COLO668 (cell line): ENCODE results near the gene ZFAND2A.
A peak's percentile ranks its signal among the peaks of the same experiment; 100 is the strongest.
"Not testable (repeated sequence)": the region's sequence is repeated elsewhere in the genome, so short reads cannot be mapped to it uniquely, and the experiment has no call there.

ENCODE experiments used
- DNase-seq: peaks from one replicate; lab custom pipeline; 2025; ENCODE audit not compliant: unreplicated experiment; lab: John Stamatoyannopoulos, UW

Gene ZFAND2A

DNA sequence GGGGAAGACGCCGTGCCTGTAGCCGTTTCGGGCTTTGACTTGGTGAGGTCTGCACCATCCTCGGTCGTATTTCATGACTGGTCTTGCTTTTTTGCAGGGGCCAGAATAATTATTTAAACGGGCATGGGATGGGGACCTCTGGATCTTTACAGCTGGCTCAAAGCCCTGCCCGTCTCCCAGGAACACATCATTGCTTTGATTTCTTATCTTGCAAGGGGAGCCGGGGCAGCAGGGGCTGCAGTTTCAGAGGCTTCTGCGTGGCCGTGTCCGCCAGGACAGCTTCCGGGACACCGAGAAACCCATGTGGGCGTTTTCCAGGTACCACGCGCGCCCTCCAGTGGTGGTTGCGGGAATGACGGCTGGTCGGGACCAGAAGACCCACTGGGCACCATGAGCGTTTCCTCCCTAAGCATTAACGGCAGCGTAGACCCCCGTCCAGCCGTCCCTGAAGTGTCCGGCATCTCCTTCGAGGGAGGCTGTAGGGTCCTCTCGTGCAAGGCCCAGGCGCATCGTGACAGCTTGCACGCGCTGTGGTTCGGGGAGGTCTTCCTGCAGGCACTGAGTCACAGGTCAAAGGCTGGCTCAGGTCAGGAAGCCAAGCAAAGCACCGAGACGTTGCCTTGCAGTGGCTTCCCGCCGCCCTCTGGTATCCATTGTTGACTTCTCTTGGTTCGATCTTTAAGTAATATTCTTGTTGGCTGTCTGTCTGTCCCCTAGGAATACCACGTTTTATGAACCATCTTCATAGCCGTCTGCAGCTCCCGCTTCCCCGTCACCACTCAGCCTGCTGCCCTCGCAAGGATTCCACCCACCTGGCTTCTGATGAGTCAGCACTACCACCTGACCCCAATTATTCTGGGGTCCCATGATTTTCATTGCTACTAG is 16.2 kb upstream of the ZFAND2A start:
- peak; percentile 89 for DNase-seq

DNA sequence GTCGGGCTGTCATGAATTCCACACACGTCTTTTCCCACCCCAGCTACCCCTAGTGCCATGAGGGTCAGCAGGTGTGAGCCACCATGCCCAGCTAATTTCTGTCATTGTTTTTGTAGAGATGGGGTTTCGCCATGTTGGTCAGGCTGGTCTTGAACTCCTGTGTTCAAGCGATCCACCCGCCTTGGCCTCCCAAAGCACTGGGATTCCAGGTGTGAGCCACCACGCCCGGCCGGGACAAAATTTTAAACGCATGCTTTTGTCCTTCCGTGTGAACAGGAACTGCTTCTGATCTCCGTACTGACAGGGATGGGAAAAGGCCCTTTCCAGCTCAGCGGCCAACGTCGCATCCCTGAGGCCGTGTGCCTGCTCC is 15.6 kb upstream of the ZFAND2A start:
- DNase-seq = no peak

DNA sequence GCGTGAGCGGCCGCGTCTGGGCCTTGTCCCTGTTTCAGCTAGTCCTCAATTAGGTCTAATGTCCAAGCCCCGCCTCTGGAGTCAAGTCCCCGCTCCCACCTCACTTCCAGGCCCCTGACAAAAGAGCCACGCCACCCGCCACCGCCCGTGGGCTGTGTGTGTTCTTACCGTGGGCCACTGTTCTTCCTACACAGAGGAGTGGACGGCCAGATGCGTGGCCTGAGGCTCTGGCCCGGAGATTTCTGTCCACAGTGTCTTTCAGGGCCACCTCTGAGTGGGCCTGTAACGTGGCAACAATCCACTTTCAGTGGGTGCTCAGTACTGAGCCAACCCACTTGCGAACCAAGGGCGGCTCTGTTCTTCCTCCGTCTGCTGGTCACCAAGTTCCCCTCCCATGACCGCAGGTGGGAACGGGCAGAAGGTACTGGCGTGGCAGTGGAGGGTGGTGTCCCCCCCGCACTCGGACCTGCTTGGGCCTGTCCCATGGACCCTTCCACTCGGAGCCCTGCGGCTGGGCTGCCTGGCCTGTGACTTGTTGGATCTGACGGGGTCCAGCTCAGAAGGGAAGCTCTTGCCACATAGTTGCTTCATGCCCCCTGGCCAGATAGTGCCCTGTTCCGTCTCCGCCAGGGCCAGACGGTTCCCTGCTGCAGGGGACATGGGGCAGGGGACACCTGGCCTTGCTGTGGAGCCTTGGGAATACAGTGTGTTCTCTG is 15.0 kb upstream of the ZFAND2A start:
- no peak for DNase-seq

DNA sequence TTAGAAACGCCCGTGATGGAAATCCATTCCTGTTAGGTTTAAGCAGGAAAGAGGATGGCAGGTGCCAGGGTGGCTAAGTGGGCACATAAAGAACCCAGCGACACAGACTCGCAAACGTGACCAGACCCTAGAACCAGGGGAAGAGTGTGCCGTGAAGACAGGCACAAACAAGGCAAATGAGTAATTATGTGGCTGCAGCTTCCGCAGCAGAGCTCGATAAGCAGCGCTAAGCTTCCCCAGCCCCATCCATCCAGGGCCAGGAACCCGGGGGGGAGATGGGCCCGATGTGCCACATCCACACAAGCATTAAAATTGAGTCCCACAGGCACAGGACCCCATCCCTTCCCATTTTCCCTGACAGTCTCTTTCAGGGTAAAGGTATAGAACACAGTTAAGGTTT is 14.0 kb upstream of the ZFAND2A start:
- DNase-seq = no peak

DNA sequence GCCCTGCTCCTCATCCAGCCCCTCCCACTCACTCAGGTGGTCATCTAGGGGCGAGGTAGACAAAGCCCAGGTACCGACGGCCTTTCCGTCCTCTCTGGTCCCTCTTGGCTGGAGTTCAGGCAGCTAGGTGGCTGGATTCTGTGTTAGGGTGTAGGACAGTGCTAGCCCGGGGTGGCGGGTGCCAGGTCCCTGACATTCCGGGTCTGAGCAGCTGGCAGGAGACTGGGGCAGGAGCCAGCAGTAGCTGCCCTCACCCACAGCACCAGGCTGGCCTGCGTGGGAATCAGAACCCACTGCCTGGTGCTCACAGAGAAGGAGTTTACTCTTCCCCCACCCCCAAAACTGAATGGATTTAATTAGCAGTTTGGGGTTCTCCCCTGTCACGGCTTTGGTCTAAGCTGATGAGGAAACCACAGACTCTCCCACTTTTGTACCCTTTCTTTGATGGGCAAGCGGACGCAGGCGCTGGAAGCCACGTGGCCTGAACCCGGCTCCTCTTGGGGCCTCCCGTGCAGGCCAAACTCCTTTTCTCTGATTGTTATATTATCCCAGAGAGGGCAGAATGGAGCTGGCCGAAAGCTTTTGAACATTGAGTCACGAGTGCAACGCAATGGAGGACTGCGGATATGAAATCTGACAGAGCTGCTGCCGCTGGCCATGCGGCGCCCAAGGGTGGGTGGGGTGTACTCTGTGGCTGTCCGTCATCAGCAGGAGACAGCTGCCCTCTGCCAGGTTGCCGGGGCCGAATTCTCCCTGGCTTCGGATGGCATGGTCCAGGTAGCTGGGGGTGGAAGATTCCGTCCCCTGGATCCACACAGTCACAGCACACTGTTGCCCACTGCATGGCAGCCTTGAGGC is 12.9 kb upstream of the ZFAND2A start:
- DNase-seq = no peak

DNA sequence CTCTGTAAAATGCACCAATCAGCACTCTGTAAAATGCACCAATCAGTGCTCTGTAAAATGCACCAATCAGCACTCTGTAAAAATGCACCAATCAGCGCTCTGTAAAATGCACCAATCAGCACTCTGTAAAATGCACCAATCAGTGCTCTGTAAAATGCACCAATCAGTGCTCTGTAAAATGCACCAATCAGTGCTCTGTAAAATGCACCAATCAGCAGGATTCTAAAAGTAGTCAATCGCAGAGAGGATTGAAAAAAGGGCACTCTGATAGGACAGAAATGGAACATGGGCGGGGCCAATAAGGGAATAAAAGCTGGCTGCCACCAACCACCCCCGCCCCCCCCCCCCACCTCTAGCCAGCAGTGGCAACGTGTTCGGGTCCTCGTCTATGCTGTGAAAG is 11.5 kb upstream of the ZFAND2A start:
- not testable (repeated sequence) for DNase-seq

DNA sequence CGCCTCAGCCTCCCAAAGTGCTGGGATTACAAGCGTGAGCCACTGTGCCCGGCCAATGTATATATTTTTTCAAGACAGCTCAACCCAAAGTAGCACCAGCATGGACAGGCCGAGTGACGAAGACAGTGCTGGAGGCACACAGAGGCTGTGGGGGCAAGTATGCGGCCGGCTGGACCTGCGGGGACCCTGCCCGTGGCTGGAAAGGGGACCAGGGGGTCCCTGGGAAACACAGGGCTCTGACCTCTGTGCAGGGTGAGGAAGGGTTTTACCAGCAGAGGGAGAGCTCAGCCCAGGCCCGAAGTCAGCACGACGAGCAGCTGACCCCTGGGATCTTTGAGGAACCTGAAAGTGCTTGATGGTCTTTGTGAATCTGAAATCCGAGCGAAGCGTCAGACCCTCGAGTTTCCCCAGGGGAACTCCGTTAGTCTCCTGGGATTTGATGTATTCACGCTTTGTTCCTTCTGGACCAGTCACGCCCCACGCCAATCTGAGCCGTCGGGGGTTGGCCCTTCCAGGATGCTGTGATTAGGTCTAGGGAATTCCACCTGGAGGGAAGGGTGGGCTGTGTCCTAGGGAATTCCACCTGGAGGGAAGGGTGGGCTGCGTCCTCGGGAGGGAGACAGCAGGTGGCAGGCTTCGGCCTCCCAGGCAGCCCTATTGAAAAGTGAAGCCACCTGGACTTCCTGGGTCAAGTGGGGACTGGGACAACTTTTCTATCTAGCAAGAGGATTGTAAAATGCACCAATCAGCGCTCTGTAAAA is 10.9 kb upstream of the ZFAND2A start:
- DNase-seq = no peak

DNA sequence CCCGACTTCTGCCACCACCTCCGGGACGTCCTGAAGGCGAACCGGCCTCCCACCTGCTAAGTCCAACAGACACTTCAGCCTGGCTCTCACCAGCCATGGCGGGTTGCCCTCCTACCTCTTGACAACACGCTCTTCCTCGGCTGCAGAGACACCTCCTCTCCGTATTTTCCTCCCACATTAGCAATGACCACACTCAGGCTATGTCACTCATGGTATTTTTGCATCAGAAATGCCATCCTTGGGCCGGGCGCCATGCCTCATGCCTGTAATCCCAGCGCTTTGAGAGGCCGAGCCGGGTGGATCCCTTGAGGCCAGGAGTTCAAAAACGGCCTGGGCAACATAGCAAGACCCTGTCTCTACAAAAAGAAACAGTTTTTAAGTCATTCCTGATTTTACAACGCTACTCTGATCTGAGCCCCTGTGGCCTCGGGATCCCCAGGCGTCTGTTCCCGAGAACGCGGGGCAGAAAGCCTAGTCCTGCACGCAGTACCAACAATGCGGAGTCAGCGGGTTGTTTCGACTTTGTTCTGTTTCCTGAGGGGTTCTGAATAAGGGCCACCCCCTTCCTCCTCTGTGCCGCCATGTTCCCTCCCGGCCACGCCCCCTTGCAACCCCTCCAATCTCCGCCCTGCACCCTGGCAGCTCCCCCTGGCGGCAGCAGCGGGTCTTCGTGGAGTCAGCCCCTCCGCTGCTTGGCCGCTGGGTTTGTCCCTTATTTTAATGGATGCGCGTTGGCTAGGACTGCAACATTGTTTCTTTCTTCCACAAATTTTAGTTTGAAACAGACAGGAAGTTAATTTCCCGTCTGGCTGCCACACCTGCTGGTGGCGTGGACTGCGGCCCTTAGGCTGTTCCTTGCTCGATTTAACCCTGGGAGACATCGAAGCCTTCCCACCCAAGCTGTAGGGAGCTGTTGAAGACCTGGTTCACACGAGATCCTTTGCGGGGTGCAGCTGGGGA is 9.7 kb upstream of the ZFAND2A start:
- peak; percentile 99 for DNase-seq

DNA sequence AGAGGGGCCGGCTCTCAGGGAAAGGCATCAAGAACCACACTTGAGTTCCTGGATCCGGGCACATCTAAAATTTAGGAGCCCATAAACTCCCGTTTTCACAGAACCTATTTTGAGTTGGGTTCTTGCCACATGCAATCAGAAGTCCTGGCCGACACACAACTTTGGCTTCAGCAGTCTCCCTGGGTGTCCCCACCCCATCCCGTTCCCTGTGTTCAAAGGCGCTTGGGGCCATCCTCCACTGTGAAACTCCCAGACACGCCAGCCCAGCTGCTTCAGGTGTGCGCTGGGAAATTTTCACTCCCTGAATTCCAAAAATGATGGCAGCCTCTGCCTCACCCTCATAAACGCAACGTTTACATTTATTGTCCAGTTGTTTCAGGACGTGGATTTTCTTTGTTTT is 8.4 kb upstream of the ZFAND2A start:
- DNase-seq = no peak

DNA sequence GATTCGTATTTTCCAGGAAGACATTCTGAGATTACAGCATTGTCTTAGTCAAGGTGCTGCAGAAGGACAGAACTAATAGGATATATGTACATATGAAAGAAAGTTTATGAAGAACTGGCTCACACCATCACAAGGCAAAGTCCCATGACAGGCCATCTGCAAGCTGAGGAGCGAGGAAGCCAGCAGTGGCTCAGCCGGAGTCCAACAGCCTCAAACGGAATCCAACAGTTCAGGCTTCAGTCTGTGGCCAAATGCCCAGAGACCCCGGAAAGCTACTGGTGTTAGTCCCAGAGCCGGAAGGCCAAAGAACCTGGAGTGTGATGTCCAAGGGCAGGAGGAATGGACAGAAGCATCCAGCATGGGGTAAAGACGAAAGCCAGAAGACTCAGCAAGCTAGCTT is 4.4 kb upstream of the ZFAND2A start:
- DNase-seq = no peak

DNA sequence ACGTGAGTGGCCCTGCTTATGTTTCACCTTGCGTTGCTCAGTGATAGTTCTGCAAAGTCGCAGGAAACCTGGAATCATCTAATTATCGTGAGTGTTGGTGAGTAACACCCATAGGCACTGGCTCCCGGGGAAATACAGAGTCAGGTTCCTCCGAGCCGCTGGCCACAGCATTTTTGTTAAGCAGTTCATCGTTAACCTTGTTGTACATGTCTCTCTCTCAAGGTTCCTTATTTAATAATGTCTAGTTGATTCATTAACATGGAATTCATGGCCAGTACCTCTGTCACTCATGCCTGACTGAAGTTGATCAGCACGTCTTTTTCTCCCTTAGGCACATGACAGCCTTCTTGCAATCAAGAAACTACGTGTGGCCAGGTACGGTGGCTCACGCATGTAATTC is 3.1 kb upstream of the ZFAND2A start:
- DNase-seq = no peak

DNA sequence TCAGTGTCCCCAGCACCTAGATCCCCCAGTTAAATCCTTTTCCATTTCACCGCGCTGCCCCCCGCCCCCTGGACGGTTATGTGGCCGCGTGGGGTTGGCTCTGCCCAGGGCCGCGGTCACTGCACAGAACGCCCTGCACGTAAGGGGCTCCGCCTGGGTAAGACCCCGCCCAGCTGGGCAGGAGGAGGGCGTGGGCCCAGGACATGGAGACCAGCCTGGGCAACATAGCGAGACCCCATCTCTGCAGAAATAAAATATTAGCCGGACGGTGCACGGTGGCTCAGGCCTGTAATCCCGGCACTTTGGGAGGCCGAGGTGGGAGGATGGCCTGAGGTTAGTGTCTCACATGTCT is 650 bp upstream of the ZFAND2A start:
- DNase-seq = peak; percentile 50

DNA sequence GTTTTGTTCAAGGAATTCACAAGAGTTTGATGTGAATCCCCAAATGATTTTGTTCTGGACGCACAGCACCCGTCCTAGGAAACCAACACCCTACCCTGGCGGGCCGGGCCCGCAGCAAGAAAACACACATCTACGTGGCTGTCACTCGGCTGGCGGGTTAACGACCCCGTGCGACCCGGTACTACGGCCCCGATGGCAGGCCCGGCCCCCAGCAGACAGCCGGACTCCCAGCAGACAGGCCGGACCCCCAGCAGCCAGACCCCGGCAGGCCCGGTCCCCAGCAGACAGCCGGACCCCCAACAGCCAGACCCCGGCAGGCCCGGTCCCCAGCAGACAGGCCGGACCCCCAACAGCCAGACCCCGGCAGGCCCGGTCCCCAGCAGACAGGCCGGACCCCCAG is 765 bp downstream of the ZFAND2A start:
- DNase-seq = not testable (repeated sequence)

DNA sequence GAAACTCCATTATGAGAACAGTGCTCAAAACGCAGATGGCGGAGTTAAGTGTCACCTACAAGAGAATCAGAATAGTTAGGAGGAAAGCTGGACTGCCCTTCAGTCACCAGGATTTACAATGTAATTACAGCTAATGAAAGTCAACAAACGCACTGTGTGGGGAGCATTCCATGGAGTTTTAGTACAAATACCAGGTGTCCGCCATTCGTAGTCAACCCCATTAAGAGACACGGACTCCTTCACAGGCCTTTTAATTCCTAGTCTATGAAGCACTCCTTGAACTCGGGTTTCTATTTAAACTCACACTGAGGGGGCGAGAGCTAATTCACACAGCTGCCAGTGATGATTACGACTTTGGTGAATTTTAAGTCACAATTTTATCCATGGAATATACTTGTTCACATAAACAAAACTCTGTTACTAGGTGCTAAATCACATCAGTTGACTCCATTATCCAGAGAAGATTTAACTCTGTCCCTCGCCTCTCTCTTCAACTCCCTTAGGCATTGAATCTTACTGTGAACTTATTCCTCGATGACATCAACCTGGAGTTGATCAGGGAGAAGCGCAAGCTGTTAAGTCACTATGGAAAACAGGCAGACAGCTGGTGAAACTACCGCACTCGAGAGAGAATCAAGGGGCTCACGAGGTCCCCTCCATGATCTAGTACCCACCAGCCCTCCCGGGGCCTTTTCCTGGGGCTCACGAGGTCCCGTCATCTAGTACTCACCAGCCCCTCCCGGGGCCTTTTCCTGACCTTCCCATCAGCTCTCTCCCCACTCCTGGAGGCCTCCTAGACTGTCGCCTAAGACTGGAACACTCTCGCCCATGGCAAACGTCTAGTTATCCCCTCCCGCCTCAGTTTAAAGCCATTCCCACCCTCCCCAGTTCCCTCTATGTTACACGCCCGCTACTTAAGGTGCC is 1.5 kb downstream of the ZFAND2A start:
- no peak for DNase-seq

DNA sequence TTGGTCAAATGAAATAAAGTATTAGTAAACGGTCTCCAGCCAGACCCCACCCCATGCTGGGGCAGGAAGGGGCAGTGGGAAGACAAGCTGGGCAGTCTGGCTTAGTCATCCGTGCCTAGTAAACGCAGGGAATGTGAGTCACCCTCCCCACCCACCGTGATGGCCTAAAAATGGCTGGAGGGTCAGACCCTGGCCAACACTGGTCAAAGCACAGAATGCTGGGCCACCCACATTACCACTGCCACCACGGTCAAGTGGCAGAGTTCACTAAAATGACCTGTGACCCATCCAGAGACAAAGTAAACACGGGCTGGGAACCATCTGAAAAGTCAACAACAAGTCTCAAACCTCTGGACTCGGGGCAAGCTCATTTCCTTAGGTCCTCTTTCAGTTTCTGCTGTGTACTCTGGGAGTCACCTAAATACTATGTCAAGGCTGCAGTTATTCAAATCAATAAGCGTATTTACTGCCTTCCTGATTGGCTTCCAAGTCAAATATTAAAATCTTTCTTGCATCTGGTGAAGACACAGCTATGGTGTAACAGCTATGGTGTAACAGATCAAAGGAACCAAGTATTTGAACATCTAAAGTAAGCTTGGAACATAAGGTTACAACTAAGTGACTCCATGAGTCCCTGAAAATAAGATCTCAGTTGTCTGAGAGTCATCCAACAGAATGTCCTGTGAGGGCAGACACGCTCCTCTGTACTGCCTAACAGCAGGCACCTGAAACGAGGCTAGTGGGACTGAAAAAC is 3.0 kb downstream of the ZFAND2A start:
- no peak for DNase-seq

DNA sequence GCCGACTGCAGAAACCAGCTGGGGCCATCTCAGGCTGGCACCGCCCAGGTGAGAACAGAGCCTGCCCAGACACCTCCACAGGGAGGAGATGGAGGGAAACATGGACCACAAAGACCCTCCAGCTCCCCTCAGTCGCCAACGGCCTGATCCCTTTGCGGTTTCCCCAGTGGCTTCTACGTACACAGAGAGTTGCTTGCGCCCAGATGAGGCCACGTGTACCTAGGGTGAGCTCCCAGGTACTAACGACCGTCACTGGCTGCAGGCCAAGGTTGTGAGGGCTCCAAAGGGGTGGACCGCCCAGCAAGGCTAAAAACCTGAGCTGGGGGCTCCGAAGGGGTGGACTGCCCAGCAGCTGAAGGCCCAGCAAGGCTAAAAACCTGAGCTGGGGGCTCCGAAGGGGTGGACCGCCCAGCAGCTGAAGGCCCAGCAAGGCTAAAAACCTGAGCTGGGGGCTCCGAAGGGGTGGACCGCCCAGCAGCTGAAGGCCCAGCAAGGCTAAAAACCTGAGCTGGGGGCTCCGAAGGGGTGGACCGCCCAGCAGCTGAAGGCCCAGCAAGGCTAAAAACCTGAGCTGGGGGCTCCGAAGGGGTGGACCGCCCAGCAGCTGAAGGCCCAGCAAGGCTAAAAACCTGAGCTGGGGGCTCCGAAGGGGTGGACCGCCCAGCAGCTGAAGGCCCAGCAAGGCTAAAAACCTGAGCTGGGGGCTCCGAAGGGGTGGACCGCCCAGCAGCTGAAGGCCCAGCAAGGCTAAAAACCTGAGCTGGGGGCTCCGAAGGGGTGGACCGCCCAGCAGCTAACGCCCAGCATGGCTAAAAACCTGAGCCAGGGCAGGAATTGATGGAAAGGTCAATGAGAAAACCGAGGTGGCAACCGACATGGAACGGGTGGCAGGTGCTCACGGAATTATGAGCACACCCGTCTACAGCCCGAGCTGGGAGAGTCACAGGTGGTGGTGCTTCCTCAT is 3.9 kb downstream of the ZFAND2A start:
- DNase-seq = not testable (repeated sequence)
